Tibial nerve (tissue), 3 donors: ENCODE measurements around the gene NOX5.

ENCODE experiments used
- POLR2A ChIP-seq, 2 donors: fragments of 450-650 bp; IDR thresholded peaks; one replicate each; pipeline ENCODE4 v1.6.1; 2017; ENCODE audit warnings: antibody characterized with exemption in 2 of 2, mild to moderate bottlenecking in 2 of 2, moderate library complexity in 2 of 2
- TF ChIP-seq, protein P1 (sequence below), 5 experiments: fragments of 200-600 bp in 3 of 5; fragments of 450-650 bp in 2 of 5; sonication (generic) in 3 of 5; IDR thresholded peaks; one replicate each; pipeline ENCODE4 v1.5.1; 2016 to 2019; ENCODE audit warnings: antibody characterized with exemption in 5 of 5, mild to moderate bottlenecking in 3 of 5, moderate library complexity in 2 of 5

DNA sequence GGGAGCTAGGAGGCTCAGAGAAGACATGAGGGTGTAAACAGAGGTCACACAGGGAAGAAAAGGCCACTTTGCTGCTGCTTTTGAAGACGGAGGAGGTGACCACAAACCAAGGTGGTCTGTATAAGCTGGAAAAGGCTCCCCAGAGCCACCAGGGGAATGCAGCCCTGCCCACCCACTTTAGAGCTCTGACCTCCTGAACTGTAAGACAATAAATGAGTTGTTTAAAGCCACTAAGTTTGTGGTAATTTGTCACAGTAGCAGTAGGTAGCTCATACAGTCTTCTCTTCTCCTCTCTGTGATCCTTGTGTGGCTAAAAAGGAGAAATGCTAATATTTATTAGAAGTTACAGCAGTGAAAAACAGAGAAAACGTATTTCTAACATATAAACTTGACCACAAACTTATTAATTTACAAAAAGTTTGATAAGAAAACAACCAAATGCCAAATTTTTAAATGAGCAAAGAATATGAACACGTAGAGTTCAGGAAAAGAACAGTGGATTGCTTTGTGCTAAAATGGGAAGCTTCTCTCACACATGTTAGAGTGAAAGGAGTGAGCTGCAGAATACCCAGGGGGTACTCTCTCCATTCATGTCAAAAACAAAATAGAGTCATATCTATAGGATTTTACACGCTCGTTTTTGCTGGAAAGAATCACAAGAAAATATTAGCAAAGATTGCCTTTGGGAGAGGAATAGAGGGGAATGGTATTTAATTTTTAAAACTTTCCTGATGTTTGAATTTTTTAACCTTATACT, 71.0 kb downstream of the NOX5 start:
- TF ChIP-seq, protein P1, sequence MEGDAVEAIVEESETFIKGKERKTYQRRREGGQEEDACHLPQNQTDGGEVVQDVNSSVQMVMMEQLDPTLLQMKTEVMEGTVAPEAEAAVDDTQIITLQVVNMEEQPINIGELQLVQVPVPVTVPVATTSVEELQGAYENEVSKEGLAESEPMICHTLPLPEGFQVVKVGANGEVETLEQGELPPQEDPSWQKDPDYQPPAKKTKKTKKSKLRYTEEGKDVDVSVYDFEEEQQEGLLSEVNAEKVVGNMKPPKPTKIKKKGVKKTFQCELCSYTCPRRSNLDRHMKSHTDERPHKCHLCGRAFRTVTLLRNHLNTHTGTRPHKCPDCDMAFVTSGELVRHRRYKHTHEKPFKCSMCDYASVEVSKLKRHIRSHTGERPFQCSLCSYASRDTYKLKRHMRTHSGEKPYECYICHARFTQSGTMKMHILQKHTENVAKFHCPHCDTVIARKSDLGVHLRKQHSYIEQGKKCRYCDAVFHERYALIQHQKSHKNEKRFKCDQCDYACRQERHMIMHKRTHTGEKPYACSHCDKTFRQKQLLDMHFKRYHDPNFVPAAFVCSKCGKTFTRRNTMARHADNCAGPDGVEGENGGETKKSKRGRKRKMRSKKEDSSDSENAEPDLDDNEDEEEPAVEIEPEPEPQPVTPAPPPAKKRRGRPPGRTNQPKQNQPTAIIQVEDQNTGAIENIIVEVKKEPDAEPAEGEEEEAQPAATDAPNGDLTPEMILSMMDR (IDR thresholded peaks at IDR 0.05), result no peak
- no peak for TF ChIP-seq POLR2A (IDR thresholded peaks at IDR 0.05)
